Esophagus muscularis mucosa (tissue), 4 donors: ENCODE data around the gene MRPL54. TPM values are rescaled to one million over a fixed set of nuclear protein-coding genes. Genes with fewer than 3 reads are reported as not detected.

ENCODE experiments used
- DNase-seq: peaks from one replicate; pipeline ENCODE4 v3.0.0-alpha.2; 2017; ENCODE audit errors: extremely low spot score
- H3K27ac ChIP-seq, 4 donors: fragments of 200-600 bp; sonication (generic); replicated peaks in 1 of 4; 1 replicate in 3 of 4; 2 replicates in 1 of 4; pipeline ENCODE4 v1.5.1; 2016 to 2019; ENCODE audit warnings: mild to moderate bottlenecking in 1 of 4
- H3K27me3 ChIP-seq, 4 donors: fragments of 200-600 bp; sonication (generic); one replicate each; pipeline versions ENCODE4 v1.5.1 to v1.6.0; 2016 to 2019
- H3K36me3 ChIP-seq, 4 donors: fragments of 200-600 bp; sonication (generic); one replicate each; pipeline ENCODE4 v1.5.1; 2016 to 2019
- H3K4me1 ChIP-seq, 4 donors: fragments of 200-600 bp; sonication (generic); one replicate each; pipeline ENCODE4 v1.5.1; 2016 to 2019
- H3K4me3 ChIP-seq, 4 donors: fragments of 200-600 bp; sonication (generic); 1 replicate in 2 of 4; 2 replicates in 2 of 4; pipeline ENCODE4 v1.5.1; 2016 to 2019; ENCODE audit warnings: mild to moderate bottlenecking in 4 of 4, moderate library complexity in 1 of 4
- H3K9me3 ChIP-seq, 4 donors: fragments of 200-600 bp; sonication (generic); 1 replicate in 3 of 4; 2 replicates in 1 of 4; pipeline ENCODE4 v1.5.1; 2016 to 2019
- CTCF ChIP-seq, 3 experiments: fragments of 200-600 bp in 2 of 3; fragments of 450-650 bp in 1 of 3; sonication (generic) in 2 of 3; IDR thresholded peaks; one replicate each; pipeline ENCODE4 v1.5.1; 2017 to 2019; ENCODE audit warnings: antibody characterized with exemption in 3 of 3, mild to moderate bottlenecking in 2 of 3, moderate library complexity in 1 of 3
- EP300 ChIP-seq: sonication (generic); formaldehyde crosslinking; IDR thresholded peaks from one replicate; pipeline ENCODE4 v1.6.1; 2017; ENCODE audit warnings: antibody characterized with exemption
- POLR2A ChIP-seq: fragments of 450-650 bp; IDR thresholded peaks from one replicate; pipeline ENCODE4 v1.6.1; 2017; ENCODE audit warnings: antibody characterized with exemption, moderate library complexity, mild to moderate bottlenecking, low read depth
- POLR2AphosphoS5 ChIP-seq, 2 donors: sonication (generic); formaldehyde crosslinking; IDR thresholded peaks; one replicate each; pipeline ENCODE4 v1.6.1; 2017; ENCODE audit warnings: antibody characterized with exemption in 2 of 2
- whole genome bisulfite sequencing: methylation state at CpG from one replicate; pipeline ENCODE4 v1.1.5; 2018; 5-methylcytosine and 5-hydroxymethylcytosine counted together
- intact Hi-C: fragments of 100-400 bp; cut with DNase I; formaldehyde crosslinking; loops from one replicate; pipeline ENCODE4 v1.15.1; 2023
- total RNA-seq, 4 donors: library from RNA; depleted of rRNA; stranded (reverse); fragments of >200 nt; gene quantifications; one replicate each; pipeline versions ENCODE4 v1.1.0 to v1.2.1, GENCODE V29; 2016

Gene MRPL54
- total RNA-seq, result 10 to 100 TPM; 45.2 to 84.3 (median 77.4) TPM

- Histone ChIP-seq H3K27ac (peak within 1 kb of the TSS; percentile 94 to 99 (median 96)), H3K27me3 (no peaks in the 10 kb centered on the region), H3K4me1 (peaks cover 30 to 50% (median 48%) of the 10 kb centered on the region in 4 donors), H3K36me3 (peaks cover 28 to 52% (median 49%) of the 10 kb centered on the region in 4 donors), H3K9me3 (no peaks in the 10 kb centered on the region), H3K4me3 (peak within 1 kb of the TSS; percentile 72 to 83 (median 77))
- DNase-seq, result peak; percentile 99
- intact Hi-C loops, result loop anchor here (10.0 kb wide), 1 partner anchor 212 kb away; the partner anchor contains the start of gene DAPK3
- TF ChIP-seq EP300, result peak; percentile 17
- peak in 1 of 3 experiments; percentile 14 for TF ChIP-seq CTCF (IDR thresholded peaks at IDR 0.05)
- TF ChIP-seq POLR2A, result peak; percentile 53
- peak; percentile 89 to 95 for TF ChIP-seq POLR2AphosphoS5 (IDR thresholded peaks at IDR 0.05)
- WGBS, result 7% methylated on average over 28 of the region's 47 CpGs
Observed at GRCh38 chr19:3762501-3763459, at the start of gene MRPL54. Gene MRPL54, plus strand, starts transcription at chr19:3762682. Its CDS starts 19 bp downstream, at chr19:3762701.

- Histone ChIP-seq H3K4me1 (peaks cover 8 to 28% (median 24%) of the 10 kb centered on the region in 4 donors), H3K9me3 (no peaks in the 10 kb centered on the region), H3K4me3 (no peak overlapping the region), H3K36me3 (no peaks in the 10 kb centered on the region), H3K27me3 (peaks cover 4 to 30% (median 11%) of the 10 kb centered on the region in 4 donors), H3K27ac (no peak overlapping the region)
- TF ChIP-seq POLR2A (no peak), CTCF (IDR thresholded peaks at IDR 0.05) (no peak), POLR2AphosphoS5 (IDR thresholded peaks at IDR 0.05) (no peak), EP300 (no peak)
- DNase-seq, result no peak
- intact Hi-C loops, result no loop called here
- 89% methylated on average over 12 of the region's 16 CpGs for WGBS
Observed at GRCh38 chr19:3716147-3716668, 46.3 kb upstream of the MRPL54 start.

- H3K27me3 ChIP-seq, result peaks cover 4 to 65% (median 30%) of the 10 kb centered on the region in 4 donors
Observed at GRCh38 chr19:3719868-3720267, 42.6 kb upstream of the MRPL54 start.

GRCh38 chr19:3720349-3720917, 42.0 kb upstream of the MRPL54 start:
- TF ChIP-seq POLR2AphosphoS5 (IDR thresholded peaks at IDR 0.05), result no peak
- no peak for TF ChIP-seq CTCF (IDR thresholded peaks at IDR 0.05)
- TF ChIP-seq EP300, result no peak
- no peak for TF ChIP-seq POLR2A
- H3K4me3 ChIP-seq, result no peak overlapping the region
- H3K27me3 ChIP-seq, result peaks cover 4 to 65% (median 30%) of the 10 kb centered on the region in 4 donors
- H3K4me1 ChIP-seq, result peaks cover 11 to 36% (median 29%) of the 10 kb centered on the region in 4 donors
- H3K27ac ChIP-seq, result no peak overlapping the region
- H3K36me3 ChIP-seq, result no peaks in the 10 kb centered on the region
- intact Hi-C loops, result no loop called here
- no peak for DNase-seq
- H3K9me3 ChIP-seq, result no peaks in the 10 kb centered on the region
- 25% methylated on average over 9 of the region's 9 CpGs for WGBS

More at GRCh38 chr19:3719868-3720267, 42.6 kb upstream of the MRPL54 start:
- WGBS, result 84% methylated on average over 4 of the region's 4 CpGs
- intact Hi-C loops, result no loop called here
- TF ChIP-seq POLR2A (no peak), EP300 (no peak), CTCF (IDR thresholded peaks at IDR 0.05) (no peak), POLR2AphosphoS5 (IDR thresholded peaks at IDR 0.05) (no peak)
- Histone ChIP-seq H3K4me1 (peaks cover 11 to 36% (median 29%) of the 10 kb centered on the region in 4 donors), H3K36me3 (no peaks in the 10 kb centered on the region), H3K9me3 (no peaks in the 10 kb centered on the region), H3K27ac (no peak overlapping the region), H3K4me3 (no peak overlapping the region)
- DNase-seq, result no peak
